B cell (primary cell): ENCODE measurements around the gene STOML3. TPM values are rescaled to one million over a fixed set of nuclear protein-coding genes. Genes with fewer than 3 reads are reported as not detected.

ENCODE experiments used
- ATAC-seq: fragments of 200-7000 bp; cut with Tn5 transposase; one replicate; pipeline ENCODE4 v1.10.0; 2021; ENCODE audit warnings: low read depth, mild to moderate bottlenecking, moderate number of reproducible peaks, moderate library complexity
- CTCF ChIA-PET: fragments of 350-600 bp; sonication (Branson Sonifier 250); formaldehyde crosslinking; loops from one replicate; lab custom pipeline; 2021; ENCODE audit warnings: antibody characterized with exemption, inconsistent platforms; lab: Charles Lee
- POLR2A ChIA-PET: fragments of 350-600 bp; sonication (Branson Sonifier 250); formaldehyde crosslinking; loops from one replicate; lab custom pipeline; 2021; ENCODE audit warnings: antibody characterized with exemption; lab: Charles Lee
- DNase-seq: peaks from one replicate; pipeline ENCODE4 v3.0.0; 2013
- H2AFZ ChIP-seq: 2 replicates; pipeline ENCODE4 v1.6.1; 2012; ENCODE audit warnings: mild to moderate bottlenecking, low read depth, low read length; ENCODE audit not compliant: insufficient read depth, poor library complexity, severe bottlenecking
- H3K27ac ChIP-seq, 2 donors: 1 replicate in 1 of 2; 2 replicates in 1 of 2; pipeline ENCODE4 v1.5.1; 2012 to 2013; ENCODE audit warnings: low read length in 2 of 2, mild to moderate bottlenecking in 2 of 2, moderate library complexity in 1 of 2
- H3K27me3 ChIP-seq, 4 experiments: fragments of 200-600 bp in 1 of 4; sonication (generic) in 1 of 4; replicated peaks in 1 of 4; 1 replicate in 2 of 4; 2 replicates in 2 of 4; pipeline versions ENCODE4 v1.6.1 to v1.7.0; 2013 to 2016; ENCODE audit warnings: low read length in 3 of 4, mild to moderate bottlenecking in 2 of 4, mixed read lengths in 1 of 4, moderate library complexity in 1 of 4; ENCODE audit not compliant: insufficient read depth in 4 of 4, control insufficient read depth in 3 of 4; ENCODE audit errors: control extremely low read depth in 1 of 4
- H3K36me3 ChIP-seq, 2 experiments: replicated peaks in 1 of 2; 1 replicate in 1 of 2; 2 replicates in 1 of 2; pipeline versions ENCODE4 v1.6.1 to v1.7.1; 2013; ENCODE audit warnings: low read length in 1 of 2; ENCODE audit not compliant: insufficient read depth in 2 of 2, control insufficient read depth in 1 of 2; ENCODE audit errors: control extremely low read depth in 1 of 2, extremely low read depth in 1 of 2
- H3K4me1 ChIP-seq, 2 donors: fragments of 200-600 bp in 1 of 2; sonication (generic) in 1 of 2; 1 replicate in 1 of 2; 2 replicates in 1 of 2; pipeline versions ENCODE4 v1.5.1 to v1.6.1; 2013 to 2017; ENCODE audit warnings: low read length in 2 of 2; ENCODE audit not compliant: control insufficient read depth in 2 of 2, insufficient read depth in 2 of 2
- H3K4me2 ChIP-seq: replicated peaks from 2 replicates; pipeline ENCODE3; 2012; ENCODE audit warnings: mild to moderate bottlenecking, low read depth, low read length; ENCODE audit not compliant: poor library complexity, severe bottlenecking
- H3K4me3 ChIP-seq, 5 experiments: fragments of 200-600 bp in 1 of 5; sonication (generic) in 1 of 5; 1 replicate in 3 of 5; 2 replicates in 2 of 5; pipeline versions ENCODE4 v1.5.1 to v1.7.0; 2011 to 2016; ENCODE audit warnings: low read length in 4 of 5, mild to moderate bottlenecking in 4 of 5, low read depth in 2 of 5, control low read depth in 1 of 5, moderate library complexity in 1 of 5; ENCODE audit not compliant: insufficient read depth in 1 of 5; ENCODE audit errors: control extremely low read depth in 1 of 5, extremely low read depth in 1 of 5
- H3K79me2 ChIP-seq: fragments of 200-600 bp; sonication (generic); one replicate; pipeline ENCODE4 v1.6.0; 2016; ENCODE audit warnings: low read length; ENCODE audit not compliant: control insufficient read depth, insufficient read depth
- H3K9ac ChIP-seq: fragments of 200-600 bp; sonication (generic); 2 replicates; pipeline ENCODE4 v1.6.1; 2017; ENCODE audit warnings: mild to moderate bottlenecking, low read length, moderate library complexity
- H3K9me3 ChIP-seq, 3 donors: one replicate each; pipeline versions ENCODE4 v1.6.1 to v1.7.1; 2013; ENCODE audit warnings: low read length in 2 of 3; ENCODE audit not compliant: control insufficient read depth in 2 of 3, insufficient read depth in 1 of 3; ENCODE audit errors: control extremely low read depth in 1 of 3
- H4K20me1 ChIP-seq: 2 replicates; pipeline ENCODE4 v1.6.0; 2012; ENCODE audit warnings: mild to moderate bottlenecking, low read length; ENCODE audit not compliant: insufficient read depth, control insufficient read depth, poor library complexity, severe bottlenecking
- H3K27ac Mint-ChIP-seq: one replicate; pipeline ENCODE4 v1.8.0; 2021; ENCODE audit warnings: mixed read lengths
- H3K27me3 Mint-ChIP-seq: one replicate; pipeline ENCODE4 v1.8.0; 2021; ENCODE audit warnings: mixed read lengths
- H3K4me1 Mint-ChIP-seq: one replicate; pipeline ENCODE4 v1.8.0; 2021; ENCODE audit warnings: mixed read lengths
- H3K4me3 Mint-ChIP-seq: one replicate; pipeline ENCODE4 v1.8.0; 2021; ENCODE audit warnings: mixed read lengths
- H3K9me3 Mint-ChIP-seq: one replicate; pipeline ENCODE4 v1.8.0; 2022; ENCODE audit warnings: mixed read lengths; ENCODE audit not compliant: insufficient read depth
- CTCF ChIP-seq: fragments of 200-600 bp; IDR thresholded peaks from one replicate; pipeline ENCODE4 v1.8.0; 2022; ENCODE audit warnings: antibody characterized with exemption, mild to moderate bottlenecking
- EZH2 ChIP-seq: IDR thresholded peaks from 2 replicates; pipeline ENCODE4 v1.6.1; 2012; ENCODE audit warnings: borderline replicate concordance, low read depth, mild to moderate bottlenecking, moderate library complexity, low read length; ENCODE audit not compliant: insufficient read depth, poor library complexity, severe bottlenecking
- WGBS: methylation state at CpG from one replicate; pipeline ENCODE4 v1.1.5; 2013; ENCODE audit warnings: missing lambda C conversion rate; ENCODE audit not compliant: insufficient coverage; 5-methylcytosine and 5-hydroxymethylcytosine counted together
- intact Hi-C: fragments of 100-400 bp; cut with micrococcal nuclease; formaldehyde crosslinking; loops from one replicate; pipeline ENCODE4 v1.10.0; 2022
- polyA plus RNA-seq: library from polyadenylated mRNA; depleted of rRNA; stranded (reverse); fragments of >200 nt; gene quantifications from 2 replicates; pipeline ENCODE4 v1.2.3, GENCODE V29; 2012
- total RNA-seq, 2 donors: library from RNA; stranded (reverse); fragments of 120-200 nt in 1 of 2; gene quantifications; 1 replicate in 1 of 2; 2 replicates in 1 of 2; pipeline versions ENCODE4 v1.2.3 to v1.2.4, GENCODE V29; 2013 to 2022

STOML3 gene
- total and polyA plus RNA-seq, 2 donors (not counting 1 experiment from before 2014, with no cell fraction given), result not detected

GRCh38 chr13:38922170-38922569, 68.5 kb downstream of the STOML3 start:
- intact Hi-C loops, result no loop called here
- H3K27ac Mint-ChIP-seq, result no peak overlapping the region
- Histone ChIP-seq H3K36me3 (no peaks in the 10 kb centered on the region), H3K27me3 (peaks cover 0 to 11% (median 2%) of the 10 kb centered on the region in 4 experiments), H3K79me2 (no peaks in the 10 kb centered on the region), H3K9ac (no peak overlapping the region), H2AFZ (no peak overlapping the region), H3K4me2 (no peak overlapping the region), H3K4me1 (no peaks in the 10 kb centered on the region), H3K4me3 (no peak overlapping the region), H3K27ac (no peak overlapping the region), H4K20me1 (no peaks in the 10 kb centered on the region), H3K9me3 (peaks cover 0 to 6% (median 0%) of the 10 kb centered on the region in 3 donors)
- no CpG with 5 or more reads among the region's 1 CpG for WGBS
- H3K9me3 Mint-ChIP-seq, result no peaks in the 10 kb centered on the region
- H3K27me3 Mint-ChIP-seq, result peaks cover 14% of the 10 kb centered on the region
- no peak for TF ChIP-seq CTCF
- no peak for TF ChIP-seq EZH2
- ChIA-PET CTCF (no interaction called here), POLR2A (no interaction called here)
- no peaks in the 10 kb centered on the region for H3K4me1 Mint-ChIP-seq
- ATAC-seq (no peak), DNase-seq (no peak)
- H3K4me3 Mint-ChIP-seq, result no peak overlapping the region

GRCh38 chr13:38921081-38921480, 69.5 kb downstream of the STOML3 start:
- H3K79me2 ChIP-seq, result no peaks in the 10 kb centered on the region
- H3K4me3 ChIP-seq, result no peak overlapping the region
- H2AFZ ChIP-seq, result no peak overlapping the region
- TF ChIP-seq CTCF (no peak), EZH2 (no peak)
- no peak overlapping the region for H3K4me3 Mint-ChIP-seq
- POLR2A ChIA-PET, result no interaction called here
- H3K9me3 ChIP-seq, result peaks cover 0 to 6% (median 0%) of the 10 kb centered on the region in 3 donors
- peaks cover 14% of the 10 kb centered on the region for H3K27me3 Mint-ChIP-seq
- H3K4me1 Mint-ChIP-seq, result no peaks in the 10 kb centered on the region
- H3K9me3 Mint-ChIP-seq, result no peaks in the 10 kb centered on the region
- H3K4me1 ChIP-seq, result no peaks in the 10 kb centered on the region
- no peak overlapping the region for H3K9ac ChIP-seq
- H3K27ac Mint-ChIP-seq, result no peak overlapping the region
- intact Hi-C loops, result no loop called here
- no CpG with 5 or more reads among the region's 2 CpGs for WGBS
- DNase-seq (no peak), ATAC-seq (no peak)
- no peak overlapping the region for H3K4me2 ChIP-seq
- CTCF ChIA-PET, result no interaction called here
- no peaks in the 10 kb centered on the region for H4K20me1 ChIP-seq
- H3K36me3 ChIP-seq, result no peaks in the 10 kb centered on the region
- no peak overlapping the region for H3K27ac ChIP-seq
- peaks cover 0 to 11% (median 2%) of the 10 kb centered on the region in 4 experiments for H3K27me3 ChIP-seq

Other genes with a start within 250 kb of the STOML3 start
- 63.5 and 64.0 TPM in 2 replicates for gene PROSER1, start 47.3 kb upstream of the STOML3 start, total RNA-seq
- gene PROSER1, start 47.3 kb upstream of the STOML3 start, polyA plus RNA-seq, result 18.1 and 22.5 TPM in 2 replicates
- 38.8 and 41.9 TPM in 2 replicates for gene NHLRC3, start 47.6 kb upstream of the STOML3 start, total RNA-seq
- 11.7 and 17.3 TPM in 2 replicates for gene NHLRC3, start 47.6 kb upstream of the STOML3 start, polyA plus RNA-seq